Skeletal muscle satellite cell (primary cell): ENCODE measurements around the gene LAPTM4A.
"Not testable (repeated sequence)": the region's sequence is repeated elsewhere in the genome, so short reads cannot be mapped to it uniquely, and the experiment has no call there.

Experiments used
- H3K27me3 ChIP-seq: 2 replicates; pipeline ENCODE4 v1.7.0; 2013; ENCODE audit warnings: low read length; ENCODE audit not compliant: control insufficient read depth, insufficient read depth
- H3K36me3 ChIP-seq: 2 replicates; pipeline ENCODE4 v1.7.0; 2013; ENCODE audit warnings: mild to moderate bottlenecking, control low read depth, low read length; ENCODE audit not compliant: insufficient read depth
- H3K4me1 ChIP-seq: 2 replicates; pipeline ENCODE4 v1.7.0; 2013; ENCODE audit warnings: low read length; ENCODE audit not compliant: control insufficient read depth, insufficient read depth
- H3K4me2 ChIP-seq: 2 replicates; pipeline ENCODE4 v1.7.0; 2013; ENCODE audit warnings: mild to moderate bottlenecking, low read length
- H3K4me3 ChIP-seq: 2 replicates; pipeline ENCODE4 v1.7.0; 2013; ENCODE audit warnings: low read length
- H3K9ac ChIP-seq: 2 replicates; pipeline ENCODE4 v1.7.0; 2013; ENCODE audit warnings: mild to moderate bottlenecking, low read depth, low read length, moderate library complexity
- H3K9me3 ChIP-seq: replicated peaks from 2 replicates; pipeline ENCODE4 v1.7.0; 2013; ENCODE audit warnings: mild to moderate bottlenecking, control low read depth, low read length

LAPTM4A gene

DNA sequence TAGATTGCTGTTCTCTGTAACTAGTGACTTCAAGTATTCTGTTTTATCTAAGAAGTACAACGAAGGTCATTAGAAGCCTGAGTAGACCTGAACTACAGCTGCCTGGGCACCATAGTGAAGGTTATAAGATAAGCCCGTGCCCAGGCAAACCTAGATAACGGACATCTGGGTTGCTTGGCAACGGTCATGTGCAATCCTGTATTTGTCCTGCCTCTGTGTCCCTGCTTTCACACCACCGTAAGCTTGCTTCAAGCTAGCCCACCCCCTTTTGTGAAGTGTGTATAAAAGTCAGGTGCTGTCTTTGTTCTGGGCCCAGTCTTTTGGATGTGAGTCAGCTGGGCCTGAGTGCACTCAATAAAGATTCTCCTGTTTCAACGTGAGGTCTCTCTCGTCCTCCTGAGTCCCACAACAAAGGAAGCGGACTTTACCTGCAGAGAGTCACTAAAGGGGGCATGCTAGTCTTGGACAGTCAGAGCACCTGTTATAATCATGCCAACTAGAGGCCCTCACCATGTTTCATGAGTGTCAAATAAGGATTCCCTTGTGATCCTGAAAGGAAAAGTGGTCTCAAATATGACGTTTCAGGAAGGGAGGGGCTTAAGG is 22.7 kb upstream of the LAPTM4A start:
- H3K27me3 ChIP-seq, H3K4me3 ChIP-seq, H3K9ac ChIP-seq: not testable (repeated sequence)

DNA sequence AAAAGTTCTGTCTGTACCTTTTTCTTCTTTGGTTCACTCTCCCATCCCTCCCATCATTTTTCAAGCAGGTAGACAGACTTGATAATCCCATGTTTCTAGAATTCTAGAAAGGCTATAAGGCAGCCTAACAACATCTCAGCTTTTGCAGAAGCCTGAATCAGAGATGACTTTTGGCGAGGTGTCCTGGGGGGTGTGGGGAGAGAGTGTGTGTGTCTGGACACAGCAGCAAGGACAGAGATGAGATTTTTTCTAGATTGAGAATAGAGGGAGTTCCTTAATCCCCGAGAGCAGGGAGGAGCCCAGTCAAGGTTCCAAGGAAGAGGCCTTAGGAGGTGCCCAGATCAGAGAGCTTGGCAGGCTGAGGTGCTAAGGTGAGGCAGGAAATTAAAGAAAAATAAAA is 22.0 kb upstream of the LAPTM4A start:
- Histone ChIP-seq H3K4me1 (peaks cover 21% of the 10 kb centered on the region), H3K27me3 (no peaks in the 10 kb centered on the region), H3K4me3 (no peak overlapping the region), H3K36me3 (no peaks in the 10 kb centered on the region), H3K9me3 (no peaks in the 10 kb centered on the region), H3K4me2 (no peak overlapping the region), H3K9ac (no peak overlapping the region)

More for the DNA sequence above, 22.7 kb upstream of the LAPTM4A start:
- not testable (repeated sequence) for H3K4me2 ChIP-seq, H3K36me3 ChIP-seq, H3K9me3 ChIP-seq
- H3K4me1 ChIP-seq: peaks cover 19% of the 10 kb centered on the region

DNA sequence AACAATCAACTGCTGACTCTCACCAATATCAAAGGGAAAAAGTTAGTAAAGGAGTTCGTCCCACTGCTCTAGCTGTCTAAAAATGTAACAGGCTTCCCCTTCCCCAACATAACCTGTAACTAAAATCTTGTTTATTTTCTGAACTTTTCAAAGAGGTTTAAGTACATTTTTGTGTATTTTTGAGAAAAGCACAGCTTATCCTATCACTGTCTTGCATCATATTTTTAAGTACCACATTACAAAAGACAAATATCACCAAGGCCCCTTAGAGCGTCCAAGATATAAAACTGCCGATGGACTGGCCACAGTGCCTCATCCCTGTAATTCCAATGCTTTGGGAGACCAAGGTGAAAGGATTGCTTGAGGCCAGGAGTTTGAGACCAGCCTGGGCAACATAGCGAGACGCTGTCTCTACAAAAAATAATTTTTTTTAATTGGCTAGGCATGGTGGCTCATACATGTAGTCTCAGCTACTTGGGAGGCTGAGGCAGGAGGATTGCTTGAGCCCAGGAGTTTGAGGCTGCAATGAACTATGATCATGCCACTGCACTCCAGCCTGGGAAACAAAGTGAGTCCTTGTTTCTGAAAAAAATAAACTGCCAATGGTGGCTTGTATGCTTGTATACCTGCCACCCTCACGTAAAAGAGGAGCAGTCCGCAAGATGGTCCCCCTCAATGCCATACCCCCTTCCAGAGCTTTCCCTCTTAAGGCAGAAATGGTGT is 21.2 kb upstream of the LAPTM4A start:
- no peak overlapping the region for H3K4me3 ChIP-seq
- H3K4me2 ChIP-seq: peak overlapping the region; percentile 45
- peaks cover 28% of the 10 kb centered on the region for H3K4me1 ChIP-seq
- H3K9ac ChIP-seq: peak overlapping the region; percentile 66
- no peaks in the 10 kb centered on the region for H3K9me3 ChIP-seq
- no peaks in the 10 kb centered on the region for H3K36me3 ChIP-seq
- no peaks in the 10 kb centered on the region for H3K27me3 ChIP-seq

GRCh38 chr2:20071397-20072383 is 20.3 kb upstream of the LAPTM4A start:
- peak overlapping the region; percentile 66 for H3K9ac ChIP-seq

GRCh38 chr2:20069756-20070155 is 18.3 kb upstream of the LAPTM4A start:
- Histone ChIP-seq H3K36me3 (no peaks in the 10 kb centered on the region), H3K4me2 (no peak overlapping the region), H3K4me3 (no peak overlapping the region), H3K9me3 (peaks cover 4% of the 10 kb centered on the region), H3K9ac (no peak overlapping the region), H3K27me3 (no peaks in the 10 kb centered on the region), H3K4me1 (peaks cover 41% of the 10 kb centered on the region)

More at GRCh38 chr2:20071397-20072383, 20.3 kb upstream of the LAPTM4A start:
- Histone ChIP-seq H3K4me2 (peak overlapping the region; percentile 45), H3K9me3 (peaks cover 4% of the 10 kb centered on the region), H3K27me3 (no peaks in the 10 kb centered on the region), H3K4me1 (peaks cover 31% of the 10 kb centered on the region), H3K4me3 (peak overlapping the region; percentile 11), H3K36me3 (no peaks in the 10 kb centered on the region)

GRCh38 chr2:20067992-20068584 is 16.7 kb upstream of the LAPTM4A start:
- Histone ChIP-seq H3K9ac (peak overlapping the region; percentile 58), H3K27me3 (no peaks in the 10 kb centered on the region), H3K9me3 (peaks cover 4% of the 10 kb centered on the region), H3K4me3 (no peak overlapping the region), H3K4me2 (peak overlapping the region; percentile 45), H3K4me1 (peaks cover 46% of the 10 kb centered on the region), H3K36me3 (no peaks in the 10 kb centered on the region)

GRCh38 chr2:20065885-20066602 is 14.6 kb upstream of the LAPTM4A start:
- Histone ChIP-seq H3K9ac (no peak overlapping the region), H3K36me3 (no peaks in the 10 kb centered on the region), H3K4me2 (peak overlapping the region; percentile 14), H3K27me3 (no peaks in the 10 kb centered on the region), H3K4me1 (peaks cover 46% of the 10 kb centered on the region), H3K4me3 (no peak overlapping the region), H3K9me3 (peaks cover 4% of the 10 kb centered on the region)

GRCh38 chr2:20064841-20065240 is 13.4 kb upstream of the LAPTM4A start:
- no peak overlapping the region for H3K9ac ChIP-seq
- H3K4me1 ChIP-seq: peaks cover 45% of the 10 kb centered on the region
- peaks cover 4% of the 10 kb centered on the region for H3K9me3 ChIP-seq
- H3K4me3 ChIP-seq: no peak overlapping the region
- no peaks in the 10 kb centered on the region for H3K27me3 ChIP-seq
- H3K36me3 ChIP-seq: no peaks in the 10 kb centered on the region
- no peak overlapping the region for H3K4me2 ChIP-seq

DNA sequence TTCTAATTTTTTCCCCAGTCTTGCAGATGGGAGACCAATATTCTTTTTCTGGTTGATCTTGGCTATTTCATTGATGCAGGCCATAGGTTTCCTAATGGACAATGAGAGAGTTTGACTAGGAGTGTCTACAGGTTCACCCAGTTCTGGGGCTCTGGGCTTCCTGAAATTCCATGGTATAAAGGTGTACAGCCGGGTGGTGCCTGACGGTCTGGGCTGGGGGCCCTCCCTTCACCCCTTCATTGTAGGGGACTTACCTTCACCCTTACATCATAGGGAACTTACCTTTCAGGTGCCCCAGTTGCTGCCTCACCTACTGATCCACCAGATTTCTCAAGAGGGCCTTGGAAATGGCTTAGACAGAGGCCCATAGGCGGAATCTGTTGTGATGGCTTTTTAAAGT is 13.0 kb upstream of the LAPTM4A start:
- Histone ChIP-seq H3K27me3 (no peaks in the 10 kb centered on the region), H3K4me2 (no peak overlapping the region), H3K9me3 (peaks cover 4% of the 10 kb centered on the region), H3K4me1 (peaks cover 45% of the 10 kb centered on the region), H3K36me3 (no peaks in the 10 kb centered on the region), H3K9ac (no peak overlapping the region), H3K4me3 (no peak overlapping the region)

DNA sequence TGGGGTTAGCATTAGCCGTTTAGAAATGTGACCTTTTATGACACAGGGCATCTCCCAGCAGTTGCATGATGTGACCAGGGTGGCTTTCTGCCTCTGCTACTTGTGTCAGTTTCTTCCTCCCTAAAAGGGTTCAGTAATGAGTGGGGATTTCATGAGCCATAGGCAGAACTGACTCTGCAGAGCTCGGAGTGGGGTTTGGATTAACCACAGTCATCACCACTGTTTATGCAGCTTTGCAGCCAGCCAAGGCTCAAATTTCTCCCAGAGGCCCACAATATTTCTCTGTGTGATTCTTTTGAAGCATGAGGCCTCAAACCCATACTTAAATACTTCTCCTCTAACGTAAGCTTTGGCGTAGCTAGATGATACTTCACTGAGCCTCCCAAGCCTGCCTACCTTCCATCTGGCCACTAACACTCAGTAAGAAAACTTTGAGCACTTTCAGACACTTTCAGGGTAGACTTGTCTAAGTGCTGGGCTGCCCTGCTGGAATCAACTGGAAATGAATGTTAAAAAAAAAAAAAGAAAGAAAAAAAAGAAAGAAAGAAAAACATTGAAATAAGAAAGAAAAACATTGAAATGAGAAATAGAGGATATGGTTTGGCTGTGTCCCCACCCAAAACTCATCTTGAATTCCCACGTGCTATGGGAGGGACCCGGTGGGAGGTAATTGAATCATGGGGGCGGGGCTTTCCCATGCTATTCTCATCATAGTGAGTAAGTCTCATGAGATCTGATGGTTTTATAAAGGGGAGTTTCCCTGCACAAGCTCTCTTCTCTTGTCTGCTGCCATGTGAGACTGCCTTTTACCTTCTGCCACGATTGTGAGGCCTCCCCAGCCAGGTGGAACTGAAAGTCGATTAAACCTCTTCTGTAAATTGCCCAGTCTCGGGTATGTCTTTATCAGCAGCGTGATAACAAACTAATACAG is 11.5 kb upstream of the LAPTM4A start:
- H3K4me1 ChIP-seq: peaks cover 39% of the 10 kb centered on the region
- no peaks in the 10 kb centered on the region for H3K36me3 ChIP-seq
- H3K4me3 ChIP-seq: peak overlapping the region; percentile 3
- peak overlapping the region; percentile 24 for H3K4me2 ChIP-seq
- peak overlapping the region; percentile 4 for H3K9ac ChIP-seq
- H3K27me3 ChIP-seq: no peaks in the 10 kb centered on the region
- H3K9me3 ChIP-seq: peaks cover 4% of the 10 kb centered on the region
